Globus pallidus (tissue), 1 donor: ENCODE results near the gene ST3GAL5.

Experiments used
- DNase-seq: peaks from one replicate; pipeline ENCODE4 v3.0.0-alpha.2; 2015; ENCODE audit warnings: low spot score

ST3GAL5 gene

DNA sequence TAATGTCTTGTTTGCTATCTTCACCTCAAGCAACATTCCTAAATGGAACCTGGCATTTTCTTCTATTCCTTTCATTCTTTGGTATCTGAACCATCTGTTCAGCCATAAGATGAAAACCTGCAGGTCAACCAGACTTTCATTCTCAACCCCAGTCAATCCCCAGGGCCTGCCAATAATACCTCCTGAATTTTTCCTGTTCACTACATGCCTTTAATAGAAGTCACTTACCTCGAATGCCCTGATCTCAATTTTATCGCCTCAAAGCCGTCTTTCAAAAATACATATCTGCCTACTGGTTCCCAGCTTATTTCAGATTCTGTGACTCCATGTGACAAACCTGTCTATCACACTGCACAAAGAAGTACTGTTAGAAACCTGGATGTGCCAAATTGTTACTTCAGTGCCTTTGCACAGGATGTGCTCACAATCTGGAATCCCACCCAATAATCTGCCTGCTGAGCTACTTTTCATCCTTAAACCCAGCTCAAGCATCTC lies 22.6 kb downstream of the ST3GAL5 start:
- no peak for DNase-seq

DNA sequence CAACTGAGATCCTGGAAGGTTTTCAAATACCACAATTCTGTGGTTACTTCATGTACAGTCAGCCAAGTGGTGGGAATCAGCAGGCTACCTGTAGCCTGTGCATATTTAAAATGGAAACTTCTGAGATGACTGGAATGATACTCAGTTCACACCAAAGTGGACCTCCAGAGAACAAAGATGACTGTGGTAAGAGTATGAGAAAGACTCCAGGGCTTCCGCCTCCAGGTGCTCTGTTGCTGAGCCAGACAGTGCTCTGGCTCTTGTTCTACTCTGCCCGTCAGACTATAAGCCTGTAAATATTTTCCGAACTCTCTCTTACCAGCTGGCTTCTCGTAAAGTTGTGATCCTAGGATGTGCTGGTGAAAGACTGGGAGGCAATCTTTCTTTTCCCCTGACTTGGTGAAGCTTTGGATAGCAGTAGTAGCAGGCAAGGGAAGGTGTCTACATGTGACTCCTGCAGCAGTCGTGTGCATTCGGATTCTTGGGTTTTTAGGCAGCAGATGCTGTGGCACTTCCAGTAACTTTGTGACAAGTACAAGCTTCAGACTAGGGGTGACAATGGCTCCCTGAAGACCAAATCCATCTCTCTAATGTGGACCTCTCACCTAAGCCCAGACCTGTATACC lies 23.1 kb downstream of the ST3GAL5 start:
- DNase-seq = no peak

DNA sequence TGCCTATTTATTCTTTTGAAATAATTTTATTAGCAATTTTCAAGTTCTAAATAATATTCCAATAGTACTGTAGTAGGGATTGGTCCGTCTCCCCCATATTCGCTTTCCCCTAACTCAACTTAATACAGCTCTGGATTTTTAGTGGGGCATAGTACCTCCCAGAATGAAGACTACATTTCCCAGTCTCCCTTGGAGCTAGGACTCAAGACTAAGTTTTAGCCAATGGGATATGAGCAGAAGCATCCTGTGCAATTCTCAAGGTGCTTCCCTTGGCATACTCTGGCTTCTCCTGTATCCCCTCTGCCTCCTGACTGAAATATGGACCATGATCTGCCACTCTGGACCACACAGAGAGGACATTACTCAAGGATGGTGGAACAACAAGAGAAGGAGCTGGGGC lies 24.1 kb downstream of the ST3GAL5 start:
- no peak for DNase-seq

DNA sequence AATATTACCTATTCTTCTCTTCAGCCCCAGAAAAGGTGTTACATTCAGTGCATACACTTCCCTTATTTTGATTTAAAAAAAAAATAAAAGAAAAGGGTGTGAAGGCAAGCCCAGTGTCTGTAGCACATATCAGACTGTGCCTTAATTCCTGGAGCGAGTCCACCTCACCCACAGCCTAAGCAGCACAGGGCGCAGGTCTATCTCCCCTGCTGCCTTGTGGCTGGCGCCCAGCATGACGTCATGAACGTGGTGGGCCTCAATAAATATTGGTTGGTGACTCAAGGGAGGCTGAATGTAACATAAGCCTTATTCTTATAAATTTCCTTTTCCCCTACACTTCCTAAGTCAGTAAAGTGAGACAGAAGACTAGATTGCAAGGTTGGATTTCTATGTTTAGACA lies 26.4 kb downstream of the ST3GAL5 start:
- no peak for DNase-seq

DNA sequence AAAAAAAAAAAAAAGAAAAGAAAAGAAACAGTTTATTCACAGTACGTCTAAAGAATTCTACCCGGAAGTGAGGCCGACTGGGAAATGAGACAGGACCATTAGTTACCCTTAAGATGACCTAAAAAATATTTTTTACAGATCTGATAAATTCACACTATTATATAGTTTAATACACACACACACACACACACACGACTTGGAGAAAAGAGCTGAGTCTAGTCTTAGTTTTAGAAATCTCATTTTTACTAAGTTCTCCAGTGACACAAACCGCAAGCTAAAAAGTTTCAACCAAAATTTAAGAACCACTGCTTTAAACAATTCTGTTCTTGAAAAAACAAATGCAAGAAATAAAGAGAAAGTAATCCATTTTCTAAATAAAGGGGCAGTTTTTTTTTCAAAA lies 27.1 kb downstream of the ST3GAL5 start:
- no peak for DNase-seq

DNA sequence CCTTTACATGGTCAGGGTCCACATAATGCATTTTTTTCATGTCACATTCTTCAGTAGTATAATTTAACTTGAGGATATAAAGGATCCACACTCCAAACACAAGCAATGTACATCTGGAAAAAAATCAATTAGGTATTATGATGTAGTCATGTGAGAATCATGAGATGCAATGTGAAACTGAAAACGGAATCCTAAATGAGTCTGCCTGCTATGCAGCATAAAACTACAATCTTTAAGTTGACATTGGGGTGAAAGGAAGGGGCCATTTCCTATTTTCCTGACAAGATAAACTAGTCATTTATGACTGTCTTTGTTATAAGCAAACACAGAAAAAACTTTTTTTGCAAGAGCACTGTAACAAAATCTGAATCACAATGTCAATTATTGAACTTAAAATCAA lies 27.6 kb downstream of the ST3GAL5 start:
- no peak for DNase-seq

DNA sequence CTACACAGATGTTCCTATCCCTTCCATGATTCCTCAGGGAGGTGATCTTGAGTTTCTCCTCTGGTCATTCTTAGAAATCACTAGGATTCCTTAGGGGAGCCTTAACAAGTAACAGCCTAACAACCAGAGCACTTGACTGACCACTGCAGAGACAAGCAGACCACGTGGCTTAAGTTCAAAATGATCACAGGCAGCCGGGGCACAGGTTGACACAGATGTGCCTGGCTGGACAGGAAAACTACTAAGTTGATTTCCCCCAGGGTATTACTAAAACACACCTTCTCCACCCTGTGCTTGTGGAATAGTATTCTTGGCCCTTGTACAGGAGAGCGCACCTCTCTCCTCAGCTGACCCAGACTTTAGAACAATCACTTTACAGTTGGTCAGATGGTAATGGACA lies 29.9 kb downstream of the ST3GAL5 start:
- no peak for DNase-seq

DNA sequence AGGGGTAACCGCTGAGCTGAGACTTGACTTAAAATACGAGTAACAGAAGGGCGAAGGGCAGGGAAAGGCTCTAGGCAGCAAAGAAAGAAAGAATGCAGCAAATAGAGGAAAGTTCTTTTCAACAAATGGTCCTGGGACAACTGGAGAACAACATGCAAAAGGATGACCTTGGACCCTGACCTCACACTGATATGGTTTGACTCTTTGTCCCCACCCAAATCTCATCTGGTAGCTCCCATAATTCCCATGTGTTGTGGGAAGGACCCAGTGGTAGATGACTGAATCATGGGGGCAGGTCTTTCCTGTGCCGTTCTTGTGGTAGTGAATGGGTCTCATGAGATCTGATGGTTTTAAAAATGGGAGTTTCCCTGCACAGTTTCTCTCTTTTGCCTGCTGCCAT lies 33.9 kb downstream of the ST3GAL5 start:
- no peak for DNase-seq

DNA sequence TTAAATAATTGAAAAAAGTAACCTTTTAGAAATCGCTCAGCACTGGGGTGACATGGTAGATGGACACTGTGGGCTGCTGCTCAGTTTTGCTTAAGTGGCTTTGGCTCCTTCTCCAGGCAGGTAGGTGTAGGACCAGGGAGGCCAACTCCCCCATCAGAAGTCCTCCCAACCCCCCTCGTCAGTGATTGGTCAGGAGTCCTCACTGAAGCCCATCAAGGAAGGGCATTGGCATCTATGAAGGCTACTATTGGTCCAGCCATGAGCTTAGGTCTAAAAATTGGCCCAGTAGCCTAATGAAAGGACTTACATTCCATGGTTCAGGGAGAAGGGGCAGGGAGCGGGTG lies 34.7 kb downstream of the ST3GAL5 start:
- no peak for DNase-seq

DNA sequence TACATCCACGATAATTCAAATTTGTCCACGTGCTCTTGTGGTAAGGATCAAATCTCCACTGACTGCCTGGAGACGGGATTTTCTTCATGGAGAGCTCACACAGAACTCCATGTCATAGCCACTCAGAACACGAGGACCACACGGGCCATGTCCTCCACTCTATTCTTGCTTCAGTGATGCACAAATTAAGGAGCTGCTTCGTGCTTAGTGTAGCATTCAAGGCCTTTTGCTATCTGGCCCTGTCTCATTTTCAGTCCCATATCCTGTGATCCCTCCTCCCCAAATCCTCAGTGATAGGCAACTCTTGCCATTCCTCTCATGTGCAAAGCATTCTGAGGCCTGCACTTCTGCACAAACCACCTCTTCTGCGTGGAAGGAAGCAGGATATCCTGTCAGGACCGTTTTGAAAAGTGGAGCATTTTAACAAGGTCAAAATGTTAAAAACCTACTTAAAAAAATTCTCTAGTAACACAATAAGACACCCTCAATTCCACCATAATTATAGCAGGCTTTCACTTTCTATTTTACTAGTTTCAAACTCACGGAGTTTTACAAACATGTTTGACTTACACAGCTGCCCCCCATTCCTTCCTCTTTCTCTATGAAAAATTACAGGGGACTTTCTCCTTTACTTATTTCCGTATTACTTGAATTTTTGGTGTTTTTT lies 35.2 kb downstream of the ST3GAL5 start:
- DNase-seq = no peak

DNA sequence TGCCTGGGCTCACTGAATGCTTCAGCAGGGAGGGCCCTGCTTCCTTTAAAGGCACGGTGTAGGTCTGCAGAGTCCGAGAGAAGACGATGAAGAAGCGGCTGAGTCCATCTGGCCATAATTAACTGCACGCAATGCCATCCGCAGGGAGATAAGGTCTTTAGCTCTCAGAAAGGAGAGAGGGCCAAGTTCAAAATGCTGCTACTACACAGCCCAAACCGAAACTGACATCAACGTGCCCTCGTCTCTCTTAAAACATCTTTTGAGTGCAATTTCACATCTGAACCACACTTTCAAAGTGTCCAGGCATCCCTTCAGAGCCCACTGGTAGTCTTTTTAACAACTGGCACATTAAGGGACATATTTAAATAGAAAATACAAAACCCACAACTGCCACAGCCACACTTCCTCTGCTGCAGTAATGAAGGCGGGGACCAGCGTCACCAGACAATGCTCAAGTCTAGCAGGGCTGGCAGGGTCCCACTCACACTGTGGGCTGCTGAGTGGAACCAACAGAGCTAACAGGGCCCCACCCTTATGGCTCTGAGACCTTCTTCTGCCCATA lies 35.8 kb downstream of the ST3GAL5 start:
- DNase-seq = no peak

DNA sequence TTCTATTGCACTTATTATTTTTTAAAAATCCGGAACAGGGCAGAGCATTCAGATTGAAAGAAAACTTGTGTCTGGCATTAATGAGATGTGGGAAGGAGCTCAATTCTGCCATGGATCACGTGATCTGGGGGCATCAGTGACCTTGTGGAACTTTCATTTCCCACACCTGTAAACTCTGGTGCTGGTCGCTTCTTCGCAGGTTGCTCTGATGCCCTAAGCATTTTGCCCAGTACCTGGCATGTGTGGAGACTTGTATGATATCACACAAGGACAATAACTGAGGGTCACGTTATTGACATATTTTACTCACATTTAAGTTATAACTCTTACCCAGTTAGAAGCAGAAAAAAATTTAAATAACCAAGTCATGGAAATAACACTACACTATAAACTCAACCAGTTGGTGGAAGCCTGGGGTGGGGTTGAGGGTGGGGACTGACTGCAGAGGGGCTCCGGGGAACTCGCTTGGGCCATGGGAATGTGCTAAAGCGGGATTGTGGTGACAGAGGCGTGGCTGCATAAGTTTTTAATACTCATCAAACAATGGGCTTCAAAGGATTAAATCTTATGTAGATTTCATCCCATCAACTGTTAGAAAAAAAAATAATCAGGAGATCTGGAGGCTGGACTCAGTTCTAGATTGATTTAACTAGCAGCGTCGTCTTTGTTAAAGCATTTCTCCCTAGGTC lies 36.5 kb downstream of the ST3GAL5 start:
- no peak for DNase-seq

DNA sequence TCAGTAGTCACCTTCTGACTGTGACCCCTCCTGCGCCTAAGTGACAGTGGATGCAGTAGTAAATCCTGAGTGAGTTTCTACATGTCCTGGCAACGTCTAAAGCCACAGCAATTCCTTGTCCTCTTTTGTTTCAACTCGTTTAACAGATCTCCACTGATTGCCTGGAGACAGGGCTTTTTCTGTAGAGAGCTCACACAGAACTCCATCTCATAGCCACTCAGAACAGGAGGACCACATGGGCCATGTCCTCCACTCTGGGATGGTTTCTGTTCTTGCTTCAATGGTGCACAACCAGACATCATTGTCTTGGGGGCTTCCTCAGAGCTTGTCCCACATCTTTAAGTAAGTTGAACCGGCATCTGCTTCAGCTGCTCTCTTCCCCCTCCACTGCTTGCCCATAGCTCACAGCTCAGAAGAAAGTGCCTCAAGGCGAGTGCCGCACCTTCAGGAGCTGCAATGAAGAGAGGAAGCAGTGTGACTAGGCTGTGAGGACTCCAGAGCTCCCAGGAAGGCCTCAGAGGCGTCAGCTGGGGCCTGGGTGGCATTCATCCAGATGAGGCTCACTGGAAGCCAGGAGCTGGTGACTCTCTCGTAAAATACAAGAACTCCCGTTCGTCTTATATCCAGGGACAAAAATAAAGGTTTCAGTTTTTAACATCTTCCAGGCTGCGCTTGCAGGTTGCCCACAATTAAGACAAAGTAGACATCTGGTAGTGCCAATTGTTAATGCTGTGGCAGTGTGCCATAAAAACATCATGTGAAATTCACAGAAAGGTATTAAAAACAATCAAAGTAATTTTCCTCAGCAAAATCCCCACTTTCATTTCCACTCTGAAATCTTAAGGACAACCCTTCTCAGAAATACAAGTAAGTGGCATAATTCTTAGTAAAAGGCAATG lies 37.3 kb downstream of the ST3GAL5 start:
- DNase-seq = peak; percentile 70

DNA sequence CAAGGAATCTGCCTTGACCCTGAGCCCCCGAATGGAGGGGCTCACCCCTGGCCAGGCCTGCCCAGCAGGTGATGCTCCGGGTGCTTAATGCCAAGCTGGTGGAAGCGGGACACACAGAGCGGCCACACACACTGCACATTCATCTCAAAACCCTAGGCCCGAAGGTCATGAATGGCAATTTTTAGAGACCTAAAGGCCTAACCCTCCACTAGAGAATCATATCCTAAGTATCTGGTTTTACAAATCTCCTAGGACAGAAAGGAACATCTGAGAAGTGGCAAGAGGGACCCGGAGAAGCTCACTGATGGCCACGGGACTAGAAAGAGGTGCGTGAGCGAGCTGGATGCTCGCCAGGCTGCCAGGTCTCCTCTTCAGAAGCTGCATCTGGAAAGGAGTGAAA lies 38.3 kb downstream of the ST3GAL5 start:
- DNase-seq = no peak

DNA sequence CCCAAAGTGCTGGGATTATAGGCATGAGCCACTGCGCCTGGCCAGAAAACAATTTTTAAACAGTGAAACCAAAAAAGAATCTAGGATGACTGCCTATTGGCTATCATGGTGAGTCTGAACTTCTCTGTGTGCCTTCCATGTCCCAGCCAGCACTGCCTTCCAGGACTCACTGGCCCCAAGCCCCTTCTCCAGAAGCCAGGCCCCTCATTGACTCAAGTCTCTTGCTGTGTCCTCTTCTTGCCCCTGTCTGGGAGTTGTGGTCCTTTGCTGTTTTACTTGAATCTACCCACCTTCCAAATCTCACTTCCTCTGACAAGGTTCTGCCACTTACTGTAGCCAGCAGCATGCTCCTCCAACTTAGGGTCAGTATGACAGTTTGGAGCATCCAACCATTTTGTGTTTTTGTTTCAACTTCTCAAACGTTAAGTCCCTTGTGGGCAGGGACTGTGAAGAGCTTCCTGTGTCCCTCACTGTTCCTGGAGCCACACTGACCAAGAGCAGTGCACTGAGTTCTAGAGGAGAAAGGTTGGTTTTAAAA lies 41.7 kb downstream of the ST3GAL5 start:
- DNase-seq = no peak

DNA sequence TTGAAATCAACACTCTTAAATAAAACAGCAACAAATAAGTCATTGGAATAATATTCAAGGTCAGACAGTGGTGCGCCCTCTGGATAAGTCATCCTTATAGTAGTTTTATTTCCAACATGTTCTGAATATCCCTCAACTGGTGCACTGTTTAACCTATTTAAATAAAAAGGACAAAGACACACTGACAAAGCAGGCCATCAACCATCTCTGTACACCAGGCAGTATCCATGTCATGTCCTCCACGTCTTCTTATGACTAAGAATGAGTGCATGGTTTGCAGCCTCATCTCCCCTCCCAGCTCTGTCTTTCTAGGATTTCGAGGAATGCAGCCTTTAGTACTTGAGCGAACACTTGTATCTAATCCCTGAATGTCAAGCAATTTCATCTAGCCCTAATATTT lies 42.4 kb downstream of the ST3GAL5 start:
- DNase-seq = no peak

DNA sequence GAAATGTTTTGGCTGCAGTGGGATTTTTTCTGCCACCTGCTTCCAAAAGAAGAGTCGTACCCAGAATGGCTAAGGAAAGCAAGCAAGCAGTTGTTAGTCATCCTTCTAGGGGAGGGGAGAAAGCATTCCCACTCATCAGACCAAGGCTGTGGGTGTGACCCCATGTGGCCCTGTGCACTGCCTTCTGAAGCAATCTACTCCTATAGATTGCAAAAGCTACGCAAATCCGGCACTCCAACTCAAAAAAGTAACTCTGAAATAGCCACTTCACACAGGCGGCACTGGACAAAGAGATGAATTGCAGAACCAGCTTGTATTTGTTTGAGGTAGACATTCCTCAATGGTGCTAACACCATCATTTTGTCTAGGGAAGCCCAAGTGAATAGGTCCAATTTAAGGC lies 44.3 kb downstream of the ST3GAL5 start:
- no peak for DNase-seq

DNA sequence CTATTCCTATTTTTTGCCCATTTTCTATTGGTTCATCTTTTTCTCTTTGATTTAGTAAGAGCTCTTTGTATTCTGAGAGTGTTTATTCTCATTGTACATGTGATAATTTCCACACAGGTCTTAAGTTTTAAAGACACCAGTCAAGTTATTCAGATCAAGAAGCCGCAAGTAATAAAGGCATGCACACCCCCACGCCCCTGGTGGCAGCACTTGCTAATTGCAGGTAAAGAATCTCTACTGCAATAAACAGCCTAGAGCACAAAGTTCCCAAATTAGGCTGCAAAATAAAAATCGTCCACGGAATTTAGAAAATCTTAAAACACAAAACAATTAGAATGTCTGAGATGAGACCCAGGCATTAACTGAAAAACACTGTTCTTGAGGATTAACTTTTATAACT lies 45.2 kb downstream of the ST3GAL5 start:
- no peak for DNase-seq

DNA sequence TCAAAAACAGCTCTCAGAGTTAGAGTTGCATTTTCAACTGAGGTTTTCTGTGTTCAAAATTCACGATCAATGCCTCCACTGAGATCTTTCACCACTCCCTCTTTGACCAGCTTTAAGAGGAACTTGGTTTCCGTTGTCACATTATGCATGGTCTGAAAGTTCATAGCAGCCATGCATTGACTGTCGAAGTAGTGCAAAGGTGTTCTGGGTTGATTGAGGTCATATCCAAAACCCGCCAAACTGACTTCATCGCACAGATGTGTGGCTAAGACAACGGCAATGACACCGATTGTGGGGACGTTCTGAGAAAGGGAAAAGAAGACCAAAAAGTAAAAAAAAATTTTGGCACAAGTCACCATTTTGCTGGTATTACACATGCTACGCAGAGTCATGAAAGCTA lies 48.7 kb downstream of the ST3GAL5 start:
- DNase-seq = no peak

DNA sequence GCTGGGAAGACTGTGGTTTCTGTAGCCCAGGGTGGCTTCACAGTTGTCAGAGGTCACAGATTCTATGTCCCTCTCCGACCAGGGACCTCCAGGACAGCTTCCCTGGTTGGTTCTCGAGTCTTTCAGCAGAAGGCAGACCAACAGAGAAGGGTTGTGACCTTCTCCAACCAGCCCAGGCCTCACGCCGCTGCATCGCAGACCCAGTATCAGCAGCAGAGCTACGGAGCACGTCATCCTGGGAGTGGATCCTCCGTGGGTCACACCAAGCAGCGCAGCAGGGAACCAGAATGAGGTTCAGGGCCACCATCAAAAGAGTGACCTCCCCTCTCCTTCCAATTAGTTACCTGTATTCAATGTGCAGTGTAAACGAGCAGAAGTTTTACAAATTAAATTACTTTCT lies 49.3 kb downstream of the ST3GAL5 start:
- no peak for DNase-seq

DNA sequence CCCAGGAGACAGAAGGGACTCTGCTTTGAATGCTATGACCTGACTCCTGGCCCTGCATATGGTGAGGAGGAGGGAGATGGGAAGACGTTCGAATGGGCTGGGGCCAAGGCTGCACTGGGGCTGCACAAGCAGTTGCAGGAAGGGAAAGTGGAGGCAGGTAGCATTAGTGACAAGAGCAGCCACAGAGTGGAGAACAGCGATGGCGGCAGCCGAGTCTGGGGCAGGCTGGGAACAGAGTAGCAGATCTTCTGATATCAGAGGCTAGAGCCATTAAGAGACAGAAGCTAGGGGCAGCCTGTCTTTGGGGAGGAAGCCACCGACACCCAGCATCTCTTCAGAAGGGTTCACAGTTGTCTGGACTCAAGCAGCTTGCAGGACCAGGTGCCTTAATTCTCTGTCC lies 50.1 kb downstream of the ST3GAL5 start:
- DNase-seq = no peak

DNA sequence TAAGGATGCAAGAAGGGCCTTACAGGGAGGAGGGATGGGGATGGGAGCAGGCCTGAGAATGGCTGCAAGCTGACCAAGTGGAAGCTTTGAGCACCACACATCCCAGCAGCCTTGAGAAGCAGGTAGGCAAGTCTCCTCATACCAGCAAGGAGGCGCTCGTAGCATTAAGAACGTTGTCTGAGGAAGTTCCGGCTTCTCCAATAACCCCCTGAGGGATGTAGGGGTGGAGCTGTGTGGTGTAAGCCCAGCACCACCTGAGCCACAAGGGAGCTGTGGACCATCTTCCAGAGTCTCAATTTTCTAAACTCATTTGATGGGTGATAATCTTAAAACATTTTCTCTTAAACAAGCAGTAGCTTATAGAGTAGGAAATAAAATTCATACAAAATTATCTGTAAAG lies 50.6 kb downstream of the ST3GAL5 start:
- DNase-seq = no peak
